OCI-LY1 (cell line): ENCODE data around the gene TENM4.

Experiments
- H2AFZ ChIP-seq: fragments of 200-600 bp; sonication (generic), shearing (Covaris generic); 2 replicates; pipeline ENCODE4 v1.6.0; 2014; ENCODE audit warnings: antibody characterized with exemption, mild to moderate bottlenecking, low read length
- H3F3A ChIP-seq: fragments of 200-600 bp; sonication (generic), shearing (Covaris generic); 2 replicates; pipeline ENCODE4 v1.6.0; 2014; ENCODE audit warnings: mild to moderate bottlenecking, antibody characterized with exemption, low read length, moderate library complexity; ENCODE audit not compliant: insufficient read depth
- H3K27ac ChIP-seq: fragments of 200-600 bp; sonication (generic); 2 replicates; pipeline ENCODE4 v1.5.1; 2014; ENCODE audit warnings: low read length, mixed run types, mild to moderate bottlenecking, low read depth; ENCODE audit not compliant: poor library complexity, severe bottlenecking
- H3K27me3 ChIP-seq: fragments of 200-600 bp; sonication (generic); 2 replicates; pipeline ENCODE4 v1.6.0; 2014; ENCODE audit warnings: antibody characterized with exemption, mild to moderate bottlenecking, low read length, moderate library complexity; ENCODE audit not compliant: insufficient read depth
- H3K36me3 ChIP-seq: fragments of 200-600 bp; sonication (generic); 2 replicates; pipeline ENCODE4 v1.6.1; 2014; ENCODE audit warnings: mild to moderate bottlenecking, antibody characterized with exemption, low read length, moderate library complexity, mixed read lengths; ENCODE audit not compliant: insufficient read depth
- H3K4me1 ChIP-seq: fragments of 200-600 bp; sonication (generic); 2 replicates; pipeline ENCODE4 v1.5.1; 2014; ENCODE audit warnings: mild to moderate bottlenecking, low read length, moderate library complexity; ENCODE audit not compliant: insufficient read depth, severe bottlenecking
- H3K4me2 ChIP-seq: fragments of 200-600 bp; sonication (generic), shearing (Covaris generic); 2 replicates; pipeline ENCODE4 v1.6.1; 2014; ENCODE audit warnings: low read length
- H3K4me3 ChIP-seq: fragments of 200-600 bp; sonication (generic); 2 replicates; pipeline ENCODE4 v1.5.1; 2014; ENCODE audit warnings: low read length, low read depth, mild to moderate bottlenecking, mixed read lengths; ENCODE audit not compliant: poor library complexity, severe bottlenecking
- H3K79me2 ChIP-seq: fragments of 200-600 bp; shearing (Covaris generic); 2 replicates; pipeline ENCODE4 v1.6.1; 2016; ENCODE audit warnings: mixed run types, low read length, mixed read lengths; ENCODE audit not compliant: insufficient read depth
- H3K9ac ChIP-seq: fragments of 200-600 bp; sonication (generic), shearing (Covaris generic); 2 replicates; pipeline ENCODE4 v1.6.1; 2014; ENCODE audit warnings: mild to moderate bottlenecking, low read length, mixed read lengths
- H3K9me2 ChIP-seq: fragments of 200-600 bp; sonication (generic), shearing (Covaris generic); 2 replicates; pipeline ENCODE4 v1.6.1; 2014; ENCODE audit warnings: low read depth, mild to moderate bottlenecking, low read length, mixed read lengths
- H3K9me3 ChIP-seq: fragments of 200-600 bp; shearing (Covaris generic); 2 replicates; pipeline ENCODE4 v1.6.1; 2014; ENCODE audit warnings: low read length, mixed read lengths
- H4K20me1 ChIP-seq: fragments of 200-600 bp; sonication (generic), shearing (Covaris generic); 2 replicates; pipeline ENCODE4 v1.6.0; 2016; ENCODE audit warnings: mild to moderate bottlenecking, low read length; ENCODE audit not compliant: insufficient read depth
- EZH2 ChIP-seq: fragments of 200-600 bp; sonication (generic), shearing (Covaris generic); IDR thresholded peaks from 2 replicates; pipeline ENCODE4 v1.8.0; 2017; ENCODE audit warnings: borderline replicate concordance, mixed run types, mild to moderate bottlenecking, antibody characterized with exemption, low read length, moderate library complexity, mixed read lengths
- TF ChIP-seq, protein P1 (sequence below): fragments of 200-600 bp; sonication (generic), shearing (Covaris generic); IDR thresholded peaks from 2 replicates; pipeline ENCODE4 v1.5.1; 2017; ENCODE audit warnings: mild to moderate bottlenecking, antibody characterized with exemption, low read length, moderate library complexity, mixed read lengths

The TENM4 gene

DNA sequence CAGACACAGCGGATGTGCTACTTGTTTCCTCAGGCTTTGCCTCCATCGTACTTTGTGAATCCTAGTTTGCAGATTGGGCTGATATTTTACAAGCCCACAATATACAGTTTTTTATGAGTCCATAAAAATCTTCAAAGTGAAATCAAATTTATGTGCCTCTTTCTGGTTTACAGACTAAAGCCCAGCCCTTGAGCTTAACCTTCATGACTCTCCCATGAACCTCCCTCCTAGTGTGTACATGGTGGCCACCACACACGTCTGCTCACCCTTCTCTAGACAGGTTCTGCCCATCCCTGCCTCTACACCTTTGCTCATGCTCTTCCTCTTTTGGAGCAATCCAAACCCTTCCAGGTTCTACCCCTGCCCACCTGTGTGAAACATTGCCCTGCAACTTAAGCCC lies 129.4 kb downstream of the TENM4 start:
- no peak for TF ChIP-seq EZH2
- TF ChIP-seq, protein P1, sequence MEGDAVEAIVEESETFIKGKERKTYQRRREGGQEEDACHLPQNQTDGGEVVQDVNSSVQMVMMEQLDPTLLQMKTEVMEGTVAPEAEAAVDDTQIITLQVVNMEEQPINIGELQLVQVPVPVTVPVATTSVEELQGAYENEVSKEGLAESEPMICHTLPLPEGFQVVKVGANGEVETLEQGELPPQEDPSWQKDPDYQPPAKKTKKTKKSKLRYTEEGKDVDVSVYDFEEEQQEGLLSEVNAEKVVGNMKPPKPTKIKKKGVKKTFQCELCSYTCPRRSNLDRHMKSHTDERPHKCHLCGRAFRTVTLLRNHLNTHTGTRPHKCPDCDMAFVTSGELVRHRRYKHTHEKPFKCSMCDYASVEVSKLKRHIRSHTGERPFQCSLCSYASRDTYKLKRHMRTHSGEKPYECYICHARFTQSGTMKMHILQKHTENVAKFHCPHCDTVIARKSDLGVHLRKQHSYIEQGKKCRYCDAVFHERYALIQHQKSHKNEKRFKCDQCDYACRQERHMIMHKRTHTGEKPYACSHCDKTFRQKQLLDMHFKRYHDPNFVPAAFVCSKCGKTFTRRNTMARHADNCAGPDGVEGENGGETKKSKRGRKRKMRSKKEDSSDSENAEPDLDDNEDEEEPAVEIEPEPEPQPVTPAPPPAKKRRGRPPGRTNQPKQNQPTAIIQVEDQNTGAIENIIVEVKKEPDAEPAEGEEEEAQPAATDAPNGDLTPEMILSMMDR, result no peak
- Histone ChIP-seq H3K27me3 (no peaks in the 10 kb centered on the region), H3K9me3 (no peaks in the 10 kb centered on the region), H3F3A (no peaks in the 10 kb centered on the region), H3K36me3 (no peaks in the 10 kb centered on the region), H3K4me1 (no peaks in the 10 kb centered on the region), H3K4me3 (no peak overlapping the region), H3K4me2 (no peak overlapping the region), H4K20me1 (no peaks in the 10 kb centered on the region), H3K9ac (no peak overlapping the region), H2AFZ (no peak overlapping the region), H3K27ac (no peak overlapping the region), H3K79me2 (no peaks in the 10 kb centered on the region), H3K9me2 (no peaks in the 10 kb centered on the region)

GRCh38 chr11:79309407-79309806 lies 131.4 kb downstream of the TENM4 start:
- H3K9me3 ChIP-seq, result no peaks in the 10 kb centered on the region
- H4K20me1 ChIP-seq, result no peaks in the 10 kb centered on the region
- no peak overlapping the region for H3K27ac ChIP-seq
- H3K9me2 ChIP-seq, result no peaks in the 10 kb centered on the region
- no peak overlapping the region for H3K4me2 ChIP-seq
- H3K9ac ChIP-seq, result no peak overlapping the region
- H3K27me3 ChIP-seq, result no peaks in the 10 kb centered on the region
- no peaks in the 10 kb centered on the region for H3K4me1 ChIP-seq
- no peaks in the 10 kb centered on the region for H3K36me3 ChIP-seq
- no peak overlapping the region for H3K4me3 ChIP-seq
- no peaks in the 10 kb centered on the region for H3K79me2 ChIP-seq
- H3F3A ChIP-seq, result no peaks in the 10 kb centered on the region
- TF ChIP-seq, protein P1, result no peak
- TF ChIP-seq EZH2, result no peak
- no peak overlapping the region for H2AFZ ChIP-seq

DNA sequence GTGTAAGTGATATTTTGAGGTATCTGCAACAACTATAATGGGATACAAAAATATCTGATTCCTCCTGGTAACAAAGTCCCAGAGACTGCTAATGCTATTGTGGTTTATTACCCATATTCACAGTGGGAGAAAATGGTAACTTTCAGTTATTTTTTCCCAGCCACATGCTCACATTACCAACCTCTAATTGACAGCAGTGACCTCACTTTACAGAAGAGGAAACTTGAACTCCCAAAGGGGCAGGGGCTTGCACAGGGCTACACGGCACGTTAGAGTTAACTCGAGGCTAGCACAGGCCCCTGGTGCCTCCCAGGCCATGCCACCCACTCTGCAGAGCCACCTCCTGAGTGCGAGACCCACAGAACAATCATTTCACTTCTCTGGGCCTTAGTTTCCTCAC lies 132.4 kb downstream of the TENM4 start:
- H3K9me3 ChIP-seq, result no peaks in the 10 kb centered on the region
- H4K20me1 ChIP-seq, result no peaks in the 10 kb centered on the region
- TF ChIP-seq EZH2, result no peak
- TF ChIP-seq, protein P1, result no peak
- H3K4me2 ChIP-seq, result no peak overlapping the region
- no peaks in the 10 kb centered on the region for H3K79me2 ChIP-seq
- H3K36me3 ChIP-seq, result no peaks in the 10 kb centered on the region
- no peaks in the 10 kb centered on the region for H3K4me1 ChIP-seq
- H2AFZ ChIP-seq, result no peak overlapping the region
- no peaks in the 10 kb centered on the region for H3K9me2 ChIP-seq
- no peak overlapping the region for H3K9ac ChIP-seq
- no peaks in the 10 kb centered on the region for H3K27me3 ChIP-seq
- no peaks in the 10 kb centered on the region for H3F3A ChIP-seq
- no peak overlapping the region for H3K4me3 ChIP-seq
- no peak overlapping the region for H3K27ac ChIP-seq
